Common myeloid progenitor, CD34-positive (primary cell): Measurements from ENCODE around the gene FRY.

Source experiments
- CTCF ChIA-PET: fragments of 350-600 bp; sonication (Branson Sonifier 250); formaldehyde crosslinking; loops from one replicate; lab custom pipeline; 2021; ENCODE audit warnings: antibody characterized with exemption; lab: Charles Lee
- POLR2A ChIA-PET: fragments of 350-600 bp; sonication (Branson Sonifier 250); formaldehyde crosslinking; loops from one replicate; lab custom pipeline; 2021; ENCODE audit warnings: antibody characterized with exemption; lab: Charles Lee
- DNase-seq, 3 donors: peaks; one replicate each; pipeline versions ENCODE4 v3.0.0 to v3.0.0-alpha.2; 2013
- H3K27ac ChIP-seq, 2 experiments: 1 replicate in 1 of 2; 2 replicates in 1 of 2; pipeline ENCODE4 v1.7.0; 2013; ENCODE audit warnings: inconsistent platforms in 2 of 2, low read length in 2 of 2, mild to moderate bottlenecking in 2 of 2, low read depth in 1 of 2, moderate library complexity in 1 of 2; ENCODE audit not compliant: severe bottlenecking in 2 of 2, insufficient read depth in 1 of 2, poor library complexity in 1 of 2
- H3K27me3 ChIP-seq, 5 experiments: replicated peaks in 2 of 5; 1 replicate in 3 of 5; 2 replicates in 2 of 5; pipeline versions ENCODE4 v1.6.1 to v1.7.0; 2013; ENCODE audit warnings: low read length in 4 of 5, mild to moderate bottlenecking in 2 of 5, moderate library complexity in 2 of 5, inconsistent platforms in 1 of 5; ENCODE audit not compliant: insufficient read depth in 5 of 5, control insufficient read depth in 4 of 5
- H3K36me3 ChIP-seq, 4 experiments: 1 replicate in 2 of 4; 2 replicates in 2 of 4; pipeline versions ENCODE4 v1.6.1 to v1.7.0; 2013; ENCODE audit warnings: low read length in 3 of 4, control low read depth in 1 of 4, mild to moderate bottlenecking in 1 of 4; ENCODE audit not compliant: control insufficient read depth in 4 of 4, insufficient read depth in 4 of 4
- H3K4me1 ChIP-seq, 4 experiments: 1 replicate in 3 of 4; 2 replicates in 1 of 4; pipeline versions ENCODE4 v1.6.1 to v1.7.1; 2013; ENCODE audit warnings: low read length in 3 of 4, mild to moderate bottlenecking in 3 of 4, control low read depth in 1 of 4, inconsistent platforms in 1 of 4, moderate library complexity in 1 of 4; ENCODE audit not compliant: control insufficient read depth in 4 of 4, insufficient read depth in 4 of 4; ENCODE audit errors: control extremely low read depth in 1 of 4
- H3K4me3 ChIP-seq, 7 experiments: 1 replicate in 4 of 7; 2 replicates in 3 of 7; pipeline versions ENCODE4 v1.5.1 to v1.7.0; 2013; ENCODE audit warnings: mild to moderate bottlenecking in 7 of 7, low read length in 6 of 7, moderate library complexity in 6 of 7, inconsistent platforms in 2 of 7, low read depth in 2 of 7, control low read depth in 1 of 7; ENCODE audit not compliant: insufficient read depth in 4 of 7, control insufficient read depth in 1 of 7; ENCODE audit errors: extremely low read depth in 1 of 7
- H3K9me3 ChIP-seq, 5 experiments: 1 replicate in 4 of 5; 2 replicates in 1 of 5; pipeline versions ENCODE4 v1.6.1 to v1.7.1; 2013; ENCODE audit warnings: low read length in 4 of 5, mild to moderate bottlenecking in 2 of 5, inconsistent platforms in 1 of 5, low read depth in 1 of 5, moderate library complexity in 1 of 5; ENCODE audit not compliant: control insufficient read depth in 4 of 5, insufficient read depth in 2 of 5; ENCODE audit errors: control extremely low read depth in 1 of 5
- WGBS: methylation state at CpG from one replicate; pipeline ENCODE4 v1.1.5; 2013; ENCODE audit not compliant: insufficient coverage; 5-methylcytosine and 5-hydroxymethylcytosine counted together

The FRY gene

DNA sequence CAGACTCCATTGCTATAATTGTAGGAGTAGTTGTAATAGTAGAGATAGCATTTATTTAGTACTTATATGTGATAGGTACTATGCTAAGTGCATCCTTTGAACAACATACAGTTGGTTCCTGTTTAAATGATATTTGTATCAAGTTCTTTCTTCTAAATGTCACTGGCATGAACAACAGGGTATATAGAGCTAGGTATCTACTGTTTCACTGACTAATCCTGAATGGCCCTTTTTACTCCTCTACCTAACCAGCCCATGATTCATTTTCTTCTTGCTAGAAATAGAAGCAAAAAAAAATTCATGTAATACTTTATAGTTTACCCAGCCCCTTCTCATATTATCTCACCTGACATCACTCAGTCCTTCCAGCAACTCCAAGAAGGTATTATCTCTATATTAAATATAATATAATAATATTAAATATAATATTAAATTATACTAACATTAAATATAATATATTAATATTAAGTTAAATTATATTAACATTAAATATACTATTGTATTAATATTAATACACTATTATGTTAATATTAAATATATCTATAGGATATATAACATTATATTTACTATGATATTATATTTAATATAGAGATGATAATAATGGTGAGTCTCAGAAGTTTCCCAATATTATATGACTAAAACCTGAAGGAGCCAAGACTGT lies 74.2 kb downstream of the FRY start:
- Histone ChIP-seq H3K4me1 (peaks cover 10 to 29% (median 20%) of the 10 kb centered on the region in 4 experiments), H3K27ac (no peak overlapping the region), H3K9me3 (peaks cover 0 to 22% (median 1%) of the 10 kb centered on the region in 5 experiments), H3K36me3 (peaks cover 4 to 45% (median 12%) of the 10 kb centered on the region in 4 experiments), H3K27me3 (no peaks in the 10 kb centered on the region), H3K4me3 (no peak overlapping the region)
- ChIA-PET CTCF (interaction anchor here (1.0 to 2.8 kb wide), 3 partner anchors 13 to 64 kb away, joined by 3 to 10 read pairs (median 3); no protein-coding TSS in a partner anchor), POLR2A (no interaction called here)
- no peak for DNase-seq

GRCh38 chr13:32107474-32107873 lies 75.9 kb downstream of the FRY start:
- WGBS, result 3% methylated on average over 4 of the region's 4 CpGs

GRCh38 chr13:32107973-32108372 lies 76.4 kb downstream of the FRY start:
- 20% methylated on average over 1 of the region's 2 CpGs for WGBS
- H3K27ac ChIP-seq, result peak overlapping the region; percentile 67 to 88
- peaks cover 0 to 26% (median 6%) of the 10 kb centered on the region in 4 experiments for H3K36me3 ChIP-seq
- DNase-seq, result no peak
- CTCF ChIA-PET, result interaction anchor here (0.7 to 2.8 kb wide), 6 partner anchors 9 to 79 kb away, joined by 3 to 10 read pairs (median 4); no protein-coding TSS in a partner anchor
- peak overlapping the region in 1 of 7 experiments; percentile 3 for H3K4me3 ChIP-seq
- peaks cover 15 to 42% (median 26%) of the 10 kb centered on the region in 4 experiments for H3K4me1 ChIP-seq
- H3K9me3 ChIP-seq, result peaks cover 0 to 18% (median 0%) of the 10 kb centered on the region in 5 experiments
- H3K27me3 ChIP-seq, result no peaks in the 10 kb centered on the region
- POLR2A ChIA-PET, result no interaction called here

More at GRCh38 chr13:32107474-32107873, 75.9 kb downstream of the FRY start:
- Histone ChIP-seq H3K36me3 (peaks cover 4 to 31% (median 11%) of the 10 kb centered on the region in 4 experiments), H3K27ac (peak overlapping the region; percentile 67 to 88), H3K4me1 (peaks cover 13 to 42% (median 26%) of the 10 kb centered on the region in 4 experiments), H3K27me3 (no peaks in the 10 kb centered on the region), H3K4me3 (peak overlapping the region in 2 of 7 experiments; percentile 1 to 38), H3K9me3 (peaks cover 0 to 22% (median 1%) of the 10 kb centered on the region in 5 experiments)
- ChIA-PET POLR2A (no interaction called here), CTCF (interaction anchor here (0.7 to 2.8 kb wide), 6 partner anchors 10 to 66 kb away, joined by 3 to 10 read pairs (median 4); no protein-coding TSS in a partner anchor)
- DNase-seq, result peak; percentile 62 to 90 (median 85)

GRCh38 chr13:32113532-32113931 lies 82.0 kb downstream of the FRY start:
- CTCF ChIA-PET, result no interaction called here
- H3K4me1 ChIP-seq, result peaks cover 32 to 81% (median 56%) of the 10 kb centered on the region in 4 experiments

GRCh38 chr13:32114284-32114950 lies 82.8 kb downstream of the FRY start:
- no CpG with 5 or more reads among the region's 5 CpGs for WGBS
- ChIA-PET CTCF (no interaction called here), POLR2A (no interaction called here)
- DNase-seq, result no peak
- Histone ChIP-seq H3K4me1 (peaks cover 32 to 80% (median 55%) of the 10 kb centered on the region in 4 experiments), H3K27me3 (no peaks in the 10 kb centered on the region), H3K9me3 (no peaks in the 10 kb centered on the region), H3K36me3 (peaks cover 0 to 2% (median 0%) of the 10 kb centered on the region in 4 experiments), H3K4me3 (peak overlapping the region in 1 of 7 experiments; percentile 20), H3K27ac (peak overlapping the region; percentile 23 to 81)

More at GRCh38 chr13:32113532-32113931, 82.0 kb downstream of the FRY start:
- Histone ChIP-seq H3K27me3 (no peaks in the 10 kb centered on the region), H3K9me3 (no peaks in the 10 kb centered on the region), H3K27ac (no peak overlapping the region), H3K4me3 (no peak overlapping the region), H3K36me3 (peaks cover 0 to 2% (median 0%) of the 10 kb centered on the region in 4 experiments)
- no peak for DNase-seq
- POLR2A ChIA-PET, result no interaction called here
- WGBS, result 100% methylated on average over 1 of the region's 1 CpG

DNA sequence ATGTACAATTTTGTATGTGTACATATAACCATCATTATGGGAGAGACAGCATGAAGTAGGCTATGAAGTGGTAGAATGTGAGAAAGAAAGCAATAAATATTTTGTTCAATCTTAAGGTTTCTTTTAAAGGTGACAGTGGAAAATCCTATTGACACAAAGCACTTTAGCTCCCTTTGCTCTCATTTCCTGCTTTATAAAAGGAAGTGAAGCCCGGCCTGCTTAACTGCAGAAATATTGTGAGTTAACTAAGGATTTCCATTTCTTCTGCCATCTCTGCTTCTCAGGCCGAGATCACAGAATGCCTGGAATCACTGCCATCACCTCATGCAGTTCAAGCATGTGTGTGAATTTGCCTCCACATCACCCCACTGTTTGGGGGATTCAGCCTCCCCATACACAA lies 83.5 kb downstream of the FRY start:
- Histone ChIP-seq H3K27ac (peak overlapping the region; percentile 46 to 81), H3K4me3 (peak overlapping the region in 3 of 7 experiments; percentile 6 to 12 (median 12)), H3K4me1 (peaks cover 33 to 83% (median 56%) of the 10 kb centered on the region in 4 experiments), H3K36me3 (peaks cover 0 to 2% (median 0%) of the 10 kb centered on the region in 4 experiments), H3K9me3 (no peaks in the 10 kb centered on the region), H3K27me3 (no peaks in the 10 kb centered on the region)
- ChIA-PET CTCF (no interaction called here), POLR2A (no interaction called here)
- 8% methylated on average over 1 of the region's 2 CpGs for WGBS
- peak in 2 of 3 donors; percentile 42 to 54 for DNase-seq
